ENCODE measurements around the gene SUPV3L1.

SUPV3L1 gene

DNA sequence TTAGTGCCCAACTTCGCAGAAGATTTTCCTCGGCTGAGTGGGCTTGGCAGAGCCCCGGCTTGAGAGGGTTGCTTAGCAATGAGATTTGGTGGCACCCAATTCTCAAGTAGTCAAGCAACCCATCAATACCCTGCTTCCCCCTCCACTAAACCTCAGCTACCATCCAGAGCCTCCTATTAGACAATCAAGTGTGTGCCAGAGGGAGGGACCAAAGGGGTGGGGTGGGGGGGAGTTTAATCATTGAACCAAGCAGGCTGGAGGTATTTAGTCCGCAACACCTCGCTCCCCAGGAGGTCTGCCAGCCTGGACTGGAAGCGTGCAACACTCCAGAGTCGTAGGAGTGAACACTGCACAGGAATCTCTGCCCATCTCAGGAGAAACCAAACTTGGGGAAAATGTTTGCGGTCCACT lies 40.0 kb downstream of the SUPV3L1 start, which contains the start of gene HKDC1:
Gene HKDC1, plus strand, starts transcription at position 292 of the 411 bp plus-strand sequence. Its CDS starts 104 bp downstream, at position 396.
- POLR2A ChIA-PET, result interaction anchor here (0.5 kb wide), 1 partner anchor 97 kb away, joined by 3 read pairs; no protein-coding TSS in a partner anchor
- no peak for DNase-seq (ENCODE audit: extremely low spot score)
- no peak for TF ChIP-seq ZNF384 (IDR thresholded peaks at IDR 0.05)
- no peak for TF ChIP-seq FOXA1 (IDR thresholded peaks at IDR 0.05)
- TF ChIP-seq FOXM1 (IDR thresholded peaks at IDR 0.05; ENCODE audit: borderline replicate concordance), result no peak
- CTCF ChIA-PET, result no interaction called here

DNA sequence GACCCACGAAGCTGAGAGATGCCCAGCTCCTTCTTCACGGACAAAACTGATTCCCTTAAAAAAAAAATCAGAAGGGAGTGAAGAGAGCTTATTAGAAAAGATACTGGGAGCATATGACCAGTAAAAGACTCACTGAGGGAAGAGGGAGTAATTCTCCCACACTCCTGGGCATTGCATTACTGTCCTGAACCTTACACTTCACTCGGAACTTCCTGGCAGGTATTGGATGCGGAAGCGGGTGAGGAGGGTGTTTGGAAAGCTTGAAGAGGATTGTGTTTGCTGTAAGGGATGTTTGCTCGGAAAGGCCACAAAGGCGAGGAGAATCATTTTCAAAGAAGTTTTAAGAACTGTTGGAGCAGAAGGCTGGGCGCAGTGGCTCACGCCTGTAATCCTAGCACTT lies 40.5 kb downstream of the SUPV3L1 start:
- no peak for DNase-seq (ENCODE audit: extremely low spot score)
- POLR2A ChIA-PET, result interaction anchor here (0.5 kb wide), 1 partner anchor 97 kb away, joined by 3 read pairs; no protein-coding TSS in a partner anchor
- CTCF ChIA-PET, result no interaction called here
- TF ChIP-seq FOXA1 (IDR thresholded peaks at IDR 0.05), result no peak
- no peak for TF ChIP-seq SP1 (IDR thresholded peaks at IDR 0.05)
- no peak for TF ChIP-seq CTBP1 (IDR thresholded peaks at IDR 0.05; ENCODE audit: borderline replicate concordance)
- TF ChIP-seq, protein P1, sequence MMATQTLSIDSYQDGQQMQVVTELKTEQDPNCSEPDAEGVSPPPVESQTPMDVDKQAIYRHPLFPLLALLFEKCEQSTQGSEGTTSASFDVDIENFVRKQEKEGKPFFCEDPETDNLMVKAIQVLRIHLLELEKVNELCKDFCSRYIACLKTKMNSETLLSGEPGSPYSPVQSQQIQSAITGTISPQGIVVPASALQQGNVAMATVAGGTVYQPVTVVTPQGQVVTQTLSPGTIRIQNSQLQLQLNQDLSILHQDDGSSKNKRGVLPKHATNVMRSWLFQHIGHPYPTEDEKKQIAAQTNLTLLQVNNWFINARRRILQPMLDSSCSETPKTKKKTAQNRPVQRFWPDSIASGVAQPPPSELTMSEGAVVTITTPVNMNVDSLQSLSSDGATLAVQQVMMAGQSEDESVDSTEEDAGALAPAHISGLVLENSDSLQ (IDR thresholded peaks at IDR 0.05), result no peak
- TF ChIP-seq LEF1 (IDR thresholded peaks at IDR 0.05; ENCODE audit: borderline replicate concordance), result no peak
- no peak for TF ChIP-seq ZNF384 (IDR thresholded peaks at IDR 0.05)
- no peak for TF ChIP-seq FOXK2 (IDR thresholded peaks at IDR 0.05)
- no peak for TF ChIP-seq L3MBTL2 (conservative IDR thresholded peaks at IDR 0.05)
- TF ChIP-seq NFRKB (IDR thresholded peaks at IDR 0.05), result no peak
- TF ChIP-seq SUZ12 (IDR thresholded peaks at IDR 0.05), result no peak
- TF ChIP-seq TARDBP (IDR thresholded peaks at IDR 0.05), result no peak

DNA sequence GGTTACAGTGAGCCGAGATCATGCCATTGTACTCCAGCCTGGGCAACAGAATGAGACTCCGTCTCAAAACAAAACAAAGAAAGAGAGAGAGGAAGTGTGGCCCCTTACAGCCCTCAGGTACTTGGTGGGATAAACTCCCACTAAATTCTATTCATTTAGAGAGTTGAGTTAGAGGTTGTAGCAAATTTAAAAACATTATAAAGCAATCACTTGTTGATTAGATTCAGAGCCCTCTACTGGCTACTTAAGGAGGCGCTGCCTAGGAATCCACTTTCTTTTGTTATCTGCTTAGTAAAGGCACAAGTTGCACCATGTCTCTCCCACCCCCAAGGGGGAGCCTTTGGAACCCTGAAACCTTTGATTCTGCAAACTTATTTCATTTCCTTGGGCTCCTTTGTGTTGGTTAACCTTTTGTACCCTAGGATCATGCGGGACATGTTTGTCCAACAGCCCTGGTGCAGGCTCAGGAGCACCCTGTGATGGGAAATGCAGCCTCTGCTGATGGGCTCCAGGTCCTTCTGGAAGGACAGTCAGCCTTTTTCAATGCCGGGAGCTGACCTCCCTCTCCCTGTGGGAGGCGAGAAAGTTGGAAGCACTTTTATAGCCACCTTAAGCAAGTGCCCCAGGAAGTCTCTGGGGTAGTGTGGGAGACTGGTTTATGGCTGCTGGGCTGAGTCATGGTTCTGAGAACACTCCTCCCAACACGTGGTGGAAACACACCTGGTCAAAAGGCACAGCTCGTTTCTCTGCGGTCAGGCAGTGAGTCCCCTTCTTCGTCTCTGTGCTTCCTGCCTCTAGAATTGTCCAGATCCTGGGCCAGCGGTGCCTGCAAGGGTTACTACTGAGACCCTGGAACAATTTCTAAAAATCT lies 42.4 kb downstream of the SUPV3L1 start:
- peak; percentile 53 for DNase-seq (ENCODE audit: extremely low spot score)
- POLR2A ChIA-PET, result no interaction called here
- TF ChIP-seq ARNT (IDR thresholded peaks at IDR 0.05) (no peak), NFRKB (IDR thresholded peaks at IDR 0.05) (no peak), ZNF384 (IDR thresholded peaks at IDR 0.05) (no peak), L3MBTL2 (conservative IDR thresholded peaks at IDR 0.05) (no peak), FOXK2 (IDR thresholded peaks at IDR 0.05) (no peak), FOXM1 (IDR thresholded peaks at IDR 0.05; ENCODE audit: borderline replicate concordance) (no peak), SP1 (IDR thresholded peaks at IDR 0.05) (no peak), LEF1 (IDR thresholded peaks at IDR 0.05; ENCODE audit: borderline replicate concordance) (no peak), CTBP1 (IDR thresholded peaks at IDR 0.05; ENCODE audit: borderline replicate concordance) (no peak), FOXA1 (IDR thresholded peaks at IDR 0.05) (no peak)
- TF ChIP-seq, protein P1 (IDR thresholded peaks at IDR 0.05), result no peak
- CTCF ChIA-PET, result interaction anchor here (0.7 kb wide), 1 partner anchor 213 kb away, joined by 3 read pairs; no protein-coding TSS in a partner anchor

DNA sequence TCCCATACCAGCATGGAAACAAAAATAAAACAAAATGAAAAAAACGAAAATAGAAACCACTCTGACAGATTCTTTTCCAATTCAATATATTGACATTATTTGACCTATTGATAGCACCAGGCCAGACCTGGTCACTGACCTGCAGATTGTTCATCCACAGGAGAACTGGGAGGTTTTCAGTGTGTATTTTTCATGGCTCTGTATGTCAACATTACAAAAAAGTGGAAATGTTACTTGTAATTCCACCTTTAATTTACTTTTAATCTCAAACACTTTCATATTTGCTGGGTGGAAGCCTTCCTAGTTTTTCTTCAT lies 43.0 kb downstream of the SUPV3L1 start:
- no peak for DNase-seq (ENCODE audit: extremely low spot score)
- POLR2A ChIA-PET, result no interaction called here
- CTCF ChIA-PET, result interaction anchor here (0.7 kb wide), 1 partner anchor 212 kb away, joined by 3 read pairs; no protein-coding TSS in a partner anchor
- TF ChIP-seq TARDBP (IDR thresholded peaks at IDR 0.05) (no peak), FOXA1 (IDR thresholded peaks at IDR 0.05) (no peak), SP1 (IDR thresholded peaks at IDR 0.05) (no peak), ELF4 (IDR thresholded peaks at IDR 0.05) (no peak), ZNF384 (IDR thresholded peaks at IDR 0.05) (no peak), CTBP1 (IDR thresholded peaks at IDR 0.05; ENCODE audit: borderline replicate concordance) (no peak), LEF1 (IDR thresholded peaks at IDR 0.05; ENCODE audit: borderline replicate concordance) (no peak), FOXM1 (IDR thresholded peaks at IDR 0.05; ENCODE audit: borderline replicate concordance) (no peak), BHLHE40 (IDR thresholded peaks at IDR 0.05; ENCODE audit: borderline replicate concordance) (no peak)
- TF ChIP-seq, protein P1 (IDR thresholded peaks at IDR 0.05), result no peak

DNA sequence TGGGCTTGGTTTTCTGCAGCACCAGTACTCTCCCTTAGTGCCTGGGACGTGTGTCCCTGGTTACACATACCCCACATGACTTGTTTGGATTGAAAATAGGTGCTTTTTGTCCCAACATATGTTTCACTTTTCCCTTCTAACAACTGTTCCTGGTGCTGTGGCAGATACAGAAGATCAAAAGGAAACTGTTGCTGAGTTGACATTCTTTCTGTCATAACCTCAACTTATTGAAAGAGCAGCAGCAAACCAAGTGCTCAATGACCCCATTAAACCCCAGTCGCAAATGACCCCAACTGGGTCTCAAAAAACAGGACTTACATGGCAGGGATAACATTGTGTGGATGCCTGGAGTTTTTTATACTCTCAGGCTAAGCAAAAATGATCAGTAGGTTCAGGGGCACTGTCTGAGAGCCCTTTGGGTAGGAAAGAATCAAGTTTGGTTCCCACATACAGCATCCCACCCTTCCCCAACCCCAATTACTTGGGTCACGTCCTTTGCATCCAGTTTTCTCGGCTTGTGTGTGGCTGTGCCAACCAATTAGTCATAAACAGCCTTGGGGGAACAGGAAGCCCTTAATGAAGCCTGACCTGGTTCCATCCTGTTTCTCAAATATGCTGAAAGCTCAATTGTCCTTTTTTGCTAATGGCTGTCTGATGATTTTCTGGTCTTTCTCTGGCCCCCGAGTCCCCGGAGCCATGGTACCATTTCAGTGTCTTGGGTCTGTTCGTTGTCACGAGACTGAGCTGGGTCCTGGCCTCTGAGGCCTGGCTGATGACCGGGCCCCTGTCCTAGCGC lies 45.0 kb downstream of the SUPV3L1 start:
- TF ChIP-seq, protein P1 (IDR thresholded peaks at IDR 0.05), result no peak
- no peak for TF ChIP-seq LEF1 (IDR thresholded peaks at IDR 0.05; ENCODE audit: borderline replicate concordance)
- no peak for TF ChIP-seq ELF4 (IDR thresholded peaks at IDR 0.05)
- no peak for TF ChIP-seq SUZ12 (IDR thresholded peaks at IDR 0.05)
- TF ChIP-seq L3MBTL2 (conservative IDR thresholded peaks at IDR 0.05), result no peak
- no peak for TF ChIP-seq BHLHE40 (IDR thresholded peaks at IDR 0.05; ENCODE audit: borderline replicate concordance)
- no peak for TF ChIP-seq FOXM1 (IDR thresholded peaks at IDR 0.05; ENCODE audit: borderline replicate concordance)
- TF ChIP-seq SP1 (IDR thresholded peaks at IDR 0.05), result no peak
- POLR2A ChIA-PET, result no interaction called here
- CTCF ChIA-PET, result interaction anchor here (1.6 kb wide), 1 partner anchor 10 kb away, joined by 3 read pairs; no protein-coding TSS in a partner anchor
- no peak for DNase-seq (ENCODE audit: extremely low spot score)
